GM10266 (cell line): Measurements from ENCODE around the gene KNCN.

Experiments
- DNase-seq: peaks from one replicate; pipeline ENCODE4 v3.0.0; 2012; ENCODE audit errors: extremely low spot score
- CTCF ChIP-seq: IDR thresholded peaks from 2 replicates; pipeline ENCODE4 v1.5.1; 2012; ENCODE audit warnings: mild to moderate bottlenecking, low read depth; ENCODE audit not compliant: control insufficient read depth, insufficient read depth; ENCODE audit errors: missing control alignments

KNCN gene

GRCh38 chr1:46524843-46525242, 26.6 kb downstream of the KNCN start:
- DNase-seq: no peak
- no peak for TF ChIP-seq CTCF

GRCh38 chr1:46523496-46524353, 27.7 kb downstream of the KNCN start:
- DNase-seq: no peak
- no peak for TF ChIP-seq CTCF

- no peak for DNase-seq
- no peak for TF ChIP-seq CTCF
Observed at GRCh38 chr1:46522969-46523320, 28.5 kb downstream of the KNCN start.

GRCh38 chr1:46522184-46522968, 29.1 kb downstream of the KNCN start:
- no peak for TF ChIP-seq CTCF
- no peak for DNase-seq

- TF ChIP-seq CTCF: no peak
- no peak for DNase-seq
Observed at GRCh38 chr1:46521414-46521813, 30.0 kb downstream of the KNCN start.

- no peak for DNase-seq
Observed at GRCh38 chr1:46520063-46520911, 31.2 kb downstream of the KNCN start.

More at GRCh38 chr1:46520063-46520911, 31.2 kb downstream of the KNCN start:
- TF ChIP-seq CTCF: no peak
